Right atrium auricular region (tissue), 2 donors: Measurements from ENCODE around the gene SULT1B1. TPM values are rescaled to one million over a fixed set of nuclear protein-coding genes. Genes with fewer than 3 reads are reported as not detected.

Source experiments
- DNase-seq: peaks from one replicate; pipeline ENCODE4 v3.0.0-alpha.2; 2019; ENCODE audit warnings: low spot score
- H3K27ac ChIP-seq, 2 donors: fragments of 200-600 bp; sonication (generic); 1 replicate in 1 of 2; 2 replicates in 1 of 2; pipeline ENCODE4 v1.5.1; 2016 to 2019
- H3K27me3 ChIP-seq, 2 donors: fragments of 200-600 bp; sonication (generic); one replicate each; pipeline versions ENCODE4 v1.5.1 to v1.6.0; 2017 to 2019
- H3K36me3 ChIP-seq: fragments of 200-600 bp; sonication (generic); one replicate; pipeline ENCODE4 v1.5.1; 2016
- H3K4me1 ChIP-seq, 2 donors: fragments of 200-600 bp; sonication (generic); one replicate each; pipeline versions ENCODE4 v1.5.1 to v1.6.0; 2017 to 2019
- H3K4me3 ChIP-seq, 2 donors: fragments of 200-600 bp; sonication (generic); 1 replicate in 1 of 2; 2 replicates in 1 of 2; pipeline ENCODE4 v1.5.1; 2017 to 2019; ENCODE audit warnings: mild to moderate bottlenecking in 1 of 2, moderate library complexity in 1 of 2
- H3K9me3 ChIP-seq, 2 donors: fragments of 200-600 bp; sonication (generic); one replicate each; pipeline ENCODE4 v1.5.1; 2019
- CTCF ChIP-seq, 2 donors: fragments of 200-600 bp; sonication (generic); IDR thresholded peaks; one replicate each; pipeline ENCODE4 v1.5.1; 2019; ENCODE audit warnings: antibody characterized with exemption in 2 of 2
- total RNA-seq, 2 donors: library from RNA; depleted of rRNA; stranded (reverse); fragments of >200 nt; gene quantifications; one replicate each; pipeline ENCODE4 v1.1.0, GENCODE V29; 2016

The SULT1B1 gene
- total RNA-seq, 2 donors from 2014 or later, result 0.67 to 1.5 TPM

- no peak for TF ChIP-seq CTCF (IDR thresholded peaks at IDR 0.05)
- no peak overlapping the region for H3K4me3 ChIP-seq
- no peak for DNase-seq
- H3K27me3 ChIP-seq, result no peaks in the 10 kb centered on the region
- H3K4me1 ChIP-seq, result no peaks in the 10 kb centered on the region
- H3K9me3 ChIP-seq, result no peaks in the 10 kb centered on the region
- no peaks in the 10 kb centered on the region for H3K36me3 ChIP-seq
- H3K27ac ChIP-seq, result no peak overlapping the region
Observed at GRCh38 chr4:69713593-69713992, 46.8 kb downstream of the SULT1B1 start.

- H3K27ac ChIP-seq, result no peak overlapping the region
- no peaks in the 10 kb centered on the region for H3K36me3 ChIP-seq
- H3K4me3 ChIP-seq, result no peak overlapping the region
- H3K27me3 ChIP-seq, result no peaks in the 10 kb centered on the region
- no peaks in the 10 kb centered on the region for H3K9me3 ChIP-seq
- H3K4me1 ChIP-seq, result no peaks in the 10 kb centered on the region
- TF ChIP-seq CTCF (IDR thresholded peaks at IDR 0.05), result no peak
- no peak for DNase-seq
Observed at GRCh38 chr4:69710580-69710979, 49.8 kb downstream of the SULT1B1 start.

GRCh38 chr4:69708211-69708610, 52.2 kb downstream of the SULT1B1 start:
- Histone ChIP-seq H3K27me3 (no peaks in the 10 kb centered on the region), H3K27ac (no peak overlapping the region), H3K4me1 (no peaks in the 10 kb centered on the region), H3K4me3 (no peak overlapping the region), H3K36me3 (no peaks in the 10 kb centered on the region), H3K9me3 (no peaks in the 10 kb centered on the region)
- no peak for TF ChIP-seq CTCF (IDR thresholded peaks at IDR 0.05)
- DNase-seq, result no peak

GRCh38 chr4:69707807-69708206, 52.6 kb downstream of the SULT1B1 start:
- no peak overlapping the region for H3K27ac ChIP-seq
- H3K36me3 ChIP-seq, result no peaks in the 10 kb centered on the region
- H3K4me1 ChIP-seq, result no peaks in the 10 kb centered on the region

GRCh38 chr4:69702201-69702600, 58.2 kb downstream of the SULT1B1 start:
- Histone ChIP-seq H3K4me3 (no peak overlapping the region), H3K4me1 (no peaks in the 10 kb centered on the region), H3K27ac (no peak overlapping the region), H3K9me3 (no peaks in the 10 kb centered on the region), H3K27me3 (no peaks in the 10 kb centered on the region), H3K36me3 (no peaks in the 10 kb centered on the region)
- DNase-seq, result no peak
- TF ChIP-seq CTCF (IDR thresholded peaks at IDR 0.05), result no peak

More at GRCh38 chr4:69707807-69708206, 52.6 kb downstream of the SULT1B1 start:
- no peak for DNase-seq
- H3K27me3 ChIP-seq, result no peaks in the 10 kb centered on the region
- H3K9me3 ChIP-seq, result no peaks in the 10 kb centered on the region
- no peak overlapping the region for H3K4me3 ChIP-seq
- TF ChIP-seq CTCF (IDR thresholded peaks at IDR 0.05), result no peak

GRCh38 chr4:69701696-69702095, 58.7 kb downstream of the SULT1B1 start:
- no peak for DNase-seq
- TF ChIP-seq CTCF (IDR thresholded peaks at IDR 0.05), result no peak
- H3K9me3 ChIP-seq, result no peaks in the 10 kb centered on the region
- H3K27ac ChIP-seq, result no peak overlapping the region
- H3K36me3 ChIP-seq, result no peaks in the 10 kb centered on the region
- H3K4me3 ChIP-seq, result no peak overlapping the region
- no peaks in the 10 kb centered on the region for H3K4me1 ChIP-seq
- no peaks in the 10 kb centered on the region for H3K27me3 ChIP-seq
